Natural killer cell (primary cell): ENCODE results near the gene TPRN. TPM values are rescaled to one million over a fixed set of nuclear protein-coding genes. Genes with fewer than 3 reads are reported as not detected.
A peak's percentile ranks its signal among the peaks of the same experiment; 100 is the strongest.

Experiments used
- ATAC-seq, 3 donors: fragments of 150-1000 bp in 2 of 3; fragments of 200-7000 bp in 1 of 3; cut with Tn5 transposase; 1 replicate in 1 of 3; 2 replicates in 2 of 3; pipeline ENCODE4 v1.10.0; 2021; ENCODE audit warnings: mild to moderate bottlenecking in 2 of 3, moderate library complexity in 2 of 3
- DNase-seq, 2 donors: peaks; one replicate each; pipeline versions ENCODE4 v3.0.0 to v3.0.0-alpha.2; 2013 to 2021; ENCODE audit warnings: mixed read lengths in 1 of 2
- H3K27ac ChIP-seq: one replicate; pipeline ENCODE4 v1.5.1; 2013; ENCODE audit warnings: mild to moderate bottlenecking, low read length
- H3K27me3 ChIP-seq: one replicate; pipeline ENCODE4 v1.6.1; 2013; ENCODE audit warnings: low read length; ENCODE audit not compliant: control insufficient read depth, insufficient read depth
- H3K36me3 ChIP-seq: one replicate; pipeline ENCODE4 v1.6.1; 2013; ENCODE audit warnings: low read length; ENCODE audit not compliant: control insufficient read depth, insufficient read depth
- H3K4me1 ChIP-seq: one replicate; pipeline ENCODE4 v1.6.1; 2013; ENCODE audit warnings: low read length; ENCODE audit not compliant: control insufficient read depth, insufficient read depth
- H3K4me3 ChIP-seq: one replicate; pipeline ENCODE4 v1.5.1; 2013; ENCODE audit warnings: low read length
- H3K9me3 ChIP-seq: one replicate; pipeline ENCODE4 v1.6.1; 2013; ENCODE audit warnings: low read length; ENCODE audit not compliant: control insufficient read depth, insufficient read depth
- H3K27ac Mint-ChIP-seq, 2 donors: one replicate each; pipeline ENCODE4 v1.8.0; 2022; ENCODE audit warnings: mild to moderate bottlenecking in 2 of 2, mixed read lengths in 2 of 2, moderate library complexity in 1 of 2
- H3K27me3 Mint-ChIP-seq, 2 donors: one replicate each; pipeline ENCODE4 v1.8.0; 2022; ENCODE audit warnings: low read depth in 2 of 2, mixed read lengths in 2 of 2
- H3K36me3 Mint-ChIP-seq: one replicate; pipeline ENCODE4 v1.8.0; 2022; ENCODE audit warnings: mixed read lengths
- H3K4me1 Mint-ChIP-seq, 2 donors: one replicate each; pipeline ENCODE4 v1.8.0; 2022; ENCODE audit warnings: mixed read lengths in 2 of 2
- H3K4me3 Mint-ChIP-seq: one replicate; pipeline ENCODE4 v1.8.0; 2022; ENCODE audit warnings: mild to moderate bottlenecking, moderate library complexity, mixed read lengths
- H3K9me3 Mint-ChIP-seq, 2 donors: one replicate each; pipeline ENCODE4 v1.8.0; 2022; ENCODE audit warnings: mixed read lengths in 2 of 2
- WGBS: methylation state at CpG from one replicate; pipeline ENCODE4 v1.1.7; 2013; ENCODE audit warnings: missing lambda C conversion rate; ENCODE audit not compliant: insufficient coverage; 5-methylcytosine and 5-hydroxymethylcytosine counted together
- intact Hi-C: fragments of 100-400 bp; cut with micrococcal nuclease; formaldehyde crosslinking; loops from one replicate; pipeline ENCODE4 v1.14.2; 2022
- total RNA-seq, 4 donors: library from RNA; stranded (reverse); fragments of 120-200 nt in 1 of 4; gene quantifications; one replicate each; pipeline versions ENCODE4 v1.2.3 to v1.2.4, GENCODE V29; 2013 to 2022
- TF ChIP-seq, protein P1 (sequence below): fragments of 200-600 bp; IDR thresholded peaks from one replicate; pipeline ENCODE4 v1.8.0; 2022; ENCODE audit warnings: antibody characterized with exemption

The TPRN gene
- total RNA-seq, 3 donors from 2014 or later (not counting 1 experiment from before 2014, with no cell fraction given) = 8.2 to 10.6 (median 8.4) TPM

DNA sequence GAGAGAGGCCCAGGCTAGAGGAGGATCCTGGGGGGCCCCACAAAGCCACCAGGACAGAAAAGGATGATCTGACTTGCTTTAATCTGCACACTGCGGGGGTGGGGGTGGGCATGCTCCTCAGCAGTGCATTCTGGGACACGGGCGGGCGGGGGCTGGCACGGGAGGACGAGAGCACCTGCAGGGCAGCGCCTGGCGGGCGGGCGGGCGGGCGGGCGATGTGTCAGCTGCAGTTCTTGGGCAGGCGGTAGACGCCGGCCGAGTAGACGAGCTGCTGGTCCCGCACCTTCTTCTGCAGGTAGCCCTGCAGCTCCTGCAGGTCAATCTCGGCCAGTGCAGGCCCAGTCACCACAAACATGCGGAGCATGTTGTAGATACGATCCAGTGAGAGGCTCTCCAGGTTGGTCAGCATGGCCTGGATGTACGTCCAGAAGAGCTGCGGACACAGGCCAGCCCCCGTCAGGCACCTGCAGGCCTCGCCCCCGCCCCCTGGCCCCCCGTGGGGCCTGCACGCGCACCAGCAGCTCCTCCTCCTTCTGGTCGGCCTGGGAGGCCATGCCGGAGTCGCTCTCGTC lies 25.7 kb downstream of the TPRN start:
- peaks cover 0 to 6% of the 10 kb centered on the region in 2 donors for H3K27me3 Mint-ChIP-seq
- H3K27ac Mint-ChIP-seq = no peak overlapping the region
- no peaks in the 10 kb centered on the region for H3K9me3 Mint-ChIP-seq
- Histone ChIP-seq H3K4me3 (no peak overlapping the region), H3K9me3 (no peaks in the 10 kb centered on the region), H3K4me1 (peaks cover 4% of the 10 kb centered on the region), H3K36me3 (peaks cover 18% of the 10 kb centered on the region), H3K27me3 (peaks cover 21% of the 10 kb centered on the region), H3K27ac (no peak overlapping the region)
- DNase-seq (no peak), ATAC-seq (peak in 1 of 3 donors; percentile 4)
- H3K36me3 Mint-ChIP-seq = no peaks in the 10 kb centered on the region
- WGBS = 60% methylated on average over 34 of the region's 34 CpGs
- TF ChIP-seq, protein P1, sequence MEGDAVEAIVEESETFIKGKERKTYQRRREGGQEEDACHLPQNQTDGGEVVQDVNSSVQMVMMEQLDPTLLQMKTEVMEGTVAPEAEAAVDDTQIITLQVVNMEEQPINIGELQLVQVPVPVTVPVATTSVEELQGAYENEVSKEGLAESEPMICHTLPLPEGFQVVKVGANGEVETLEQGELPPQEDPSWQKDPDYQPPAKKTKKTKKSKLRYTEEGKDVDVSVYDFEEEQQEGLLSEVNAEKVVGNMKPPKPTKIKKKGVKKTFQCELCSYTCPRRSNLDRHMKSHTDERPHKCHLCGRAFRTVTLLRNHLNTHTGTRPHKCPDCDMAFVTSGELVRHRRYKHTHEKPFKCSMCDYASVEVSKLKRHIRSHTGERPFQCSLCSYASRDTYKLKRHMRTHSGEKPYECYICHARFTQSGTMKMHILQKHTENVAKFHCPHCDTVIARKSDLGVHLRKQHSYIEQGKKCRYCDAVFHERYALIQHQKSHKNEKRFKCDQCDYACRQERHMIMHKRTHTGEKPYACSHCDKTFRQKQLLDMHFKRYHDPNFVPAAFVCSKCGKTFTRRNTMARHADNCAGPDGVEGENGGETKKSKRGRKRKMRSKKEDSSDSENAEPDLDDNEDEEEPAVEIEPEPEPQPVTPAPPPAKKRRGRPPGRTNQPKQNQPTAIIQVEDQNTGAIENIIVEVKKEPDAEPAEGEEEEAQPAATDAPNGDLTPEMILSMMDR = no peak
- H3K4me1 Mint-ChIP-seq = no peaks in the 10 kb centered on the region
- intact Hi-C loops = no loop called here
- H3K4me3 Mint-ChIP-seq = no peak overlapping the region

DNA sequence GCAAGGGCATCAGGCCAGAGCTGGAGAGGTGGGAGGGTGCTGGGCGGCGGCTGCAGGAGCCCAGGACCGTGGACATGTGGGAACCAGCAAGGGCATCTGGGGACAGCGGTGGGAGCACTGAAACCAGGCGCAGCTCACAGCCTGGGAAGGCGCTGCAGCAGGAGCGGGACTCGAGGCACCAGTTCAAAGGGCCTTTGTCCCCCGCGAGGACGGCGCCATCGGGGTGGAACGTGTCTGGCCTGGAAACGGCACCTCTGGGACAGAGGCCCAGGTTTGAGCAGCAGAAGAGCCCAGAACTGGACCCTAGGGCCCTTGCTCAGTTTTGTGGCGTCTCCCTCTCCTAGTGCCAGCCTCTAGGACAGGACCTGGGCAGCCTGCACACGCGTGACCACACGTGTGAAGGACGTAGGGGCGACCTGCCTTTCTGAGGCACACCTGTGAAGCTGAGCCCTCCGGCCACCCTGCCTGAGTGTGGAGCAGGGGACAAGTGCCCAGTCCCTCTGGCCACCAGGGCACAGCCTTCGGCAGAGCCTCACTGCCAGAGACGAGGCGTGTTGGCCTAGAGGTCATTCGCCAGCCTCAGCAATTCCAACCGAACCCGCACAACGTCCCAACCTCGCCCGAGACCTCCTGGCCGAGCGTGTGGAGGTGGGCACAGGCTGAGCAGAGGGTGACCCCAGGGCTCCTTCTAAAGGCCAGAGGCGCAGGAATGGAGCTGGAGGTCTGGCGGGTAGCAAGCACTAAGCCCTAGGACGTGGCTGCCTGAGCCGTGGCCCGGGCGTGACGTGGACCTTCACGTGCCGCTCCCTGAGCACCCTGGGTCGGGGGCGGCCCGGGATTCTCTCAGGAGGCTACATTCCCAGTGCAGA lies 26.5 kb downstream of the TPRN start:
- Histone ChIP-seq H3K4me1 (peaks cover 4% of the 10 kb centered on the region), H3K36me3 (peaks cover 10% of the 10 kb centered on the region), H3K9me3 (no peaks in the 10 kb centered on the region), H3K27ac (no peak overlapping the region), H3K27me3 (peaks cover 21% of the 10 kb centered on the region), H3K4me3 (no peak overlapping the region)
- ATAC-seq (no peak), DNase-seq (no peak)
- intact Hi-C loops = no loop called here
- Mint-ChIP-seq H3K36me3 (no peaks in the 10 kb centered on the region), H3K27me3 (peaks cover 0 to 6% of the 10 kb centered on the region in 2 donors), H3K4me3 (no peak overlapping the region), H3K9me3 (no peaks in the 10 kb centered on the region), H3K27ac (no peak overlapping the region), H3K4me1 (no peaks in the 10 kb centered on the region)
- TF ChIP-seq, protein P1 = no peak
- 90% methylated on average over 45 of the region's 45 CpGs for WGBS

- 30% methylated on average over 20 of the region's 21 CpGs for WGBS
- intact Hi-C loops = no loop called here
- H3K27me3 Mint-ChIP-seq = peaks cover 0 to 9% of the 10 kb centered on the region in 2 donors
- Histone ChIP-seq H3K4me1 (peaks cover 4% of the 10 kb centered on the region), H3K9me3 (no peaks in the 10 kb centered on the region), H3K27ac (no peak overlapping the region), H3K27me3 (peaks cover 21% of the 10 kb centered on the region), H3K4me3 (no peak overlapping the region), H3K36me3 (peaks cover 3% of the 10 kb centered on the region)
- H3K36me3 Mint-ChIP-seq = no peaks in the 10 kb centered on the region
- no peaks in the 10 kb centered on the region for H3K4me1 Mint-ChIP-seq
- H3K27ac Mint-ChIP-seq = no peak overlapping the region
- ATAC-seq (no peak), DNase-seq (no peak)
- no peak overlapping the region for H3K4me3 Mint-ChIP-seq
- H3K9me3 Mint-ChIP-seq = no peaks in the 10 kb centered on the region
- TF ChIP-seq, protein P1 = no peak
These were observed 27.4 kb downstream of the TPRN start for GRCh38 chr9:137172901-137173795.
